K562 (cell line): ENCODE results near the gene DCAF4. TPM values are rescaled to one million over a fixed set of nuclear protein-coding genes. Genes with fewer than 3 reads are reported as not detected.

Source experiments
- ATAC-seq: fragments of 200-7000 bp; cut with Tn5 transposase; 3 replicates; pipeline ENCODE4 v1.9.1; 2020; ENCODE audit warnings: moderate library complexity
- BruUV-seq: library from RNA; stranded (reverse); fragments of 400-500 nt; replicated peaks from 2 replicates; lab custom pipeline; 2021; lab: Mats Ljungman, UMichigan
- CTCF ChIA-PET: fragments of 300-600 bp; formaldehyde crosslinking; extraction: SDS; loops from one replicate; lab custom pipeline; 2021; ENCODE audit warnings: low intra/inter-chr PET ratio; lab: Yijun Ruan, JAX
- POLR2A ChIA-PET: fragments of 300-600, 350-650 bp; sonication (Branson Sonifier 250); formaldehyde crosslinking; extraction: SDS; loops from one replicate; lab custom pipeline; 2021; ENCODE audit warnings: antibody characterized with exemption, inconsistent platforms; lab: Yijun Ruan, JAX
- DNase-seq, 4 experiments: peaks; one replicate each; pipeline versions ENCODE4 v3.0.0 to v3.0.0-alpha.2; 2011 to 2018; ENCODE audit warnings: low spot score in 3 of 4, mixed read lengths in 3 of 4; ENCODE audit errors: extremely low read depth in 1 of 4
- FAIRE-seq: peaks from 2 replicates; lab custom pipeline; 2011; peaks lifted over from hg19 to GRCh38; lab: Jason Lieb, UNC
- H2AFZ ChIP-seq: 2 replicates; pipeline ENCODE4 v1.6.0; 2011; ENCODE audit warnings: low read depth, low read length, control low read depth, inconsistent platforms
- H3K27ac ChIP-seq: fragments of 200-600 bp; 3 replicates; pipeline ENCODE4 v1.8.0; 2011; ENCODE audit warnings: low read depth, mild to moderate bottlenecking, control low read depth, inconsistent platforms, low read length, moderate library complexity, mixed read lengths; ENCODE audit errors: extremely low read depth
- H3K27me3 ChIP-seq, 2 experiments: fragments of 300-600 bp in 1 of 2; 2 replicates in 1 of 2; 3 replicates in 1 of 2; pipeline versions ENCODE4 v1.6.0 to v1.8.0; 2011; ENCODE audit warnings: inconsistent platforms in 2 of 2, low read length in 2 of 2, mild to moderate bottlenecking in 1 of 2, mixed read lengths in 1 of 2, moderate library complexity in 1 of 2; ENCODE audit not compliant: control insufficient read depth in 2 of 2, insufficient read depth in 2 of 2
- H3K36me3 ChIP-seq: fragments of 300-600 bp; 3 replicates; pipeline ENCODE4 v1.8.0; 2011; ENCODE audit warnings: mild to moderate bottlenecking, low read length, inconsistent platforms; ENCODE audit not compliant: control insufficient read depth, insufficient read depth
- H3K4me1 ChIP-seq, 2 experiments: fragments of 200-600 bp in 1 of 2; replicated peaks in 1 of 2; 2 replicates in 1 of 2; 3 replicates in 1 of 2; pipeline versions ENCODE4 v1.5.1 to v1.8.0; 2011; ENCODE audit warnings: inconsistent platforms in 2 of 2, low read length in 2 of 2, mild to moderate bottlenecking in 1 of 2, mixed read lengths in 1 of 2, moderate library complexity in 1 of 2; ENCODE audit not compliant: control insufficient read depth in 2 of 2, insufficient read depth in 2 of 2
- H3K4me2 ChIP-seq: 2 replicates; pipeline ENCODE4 v1.6.1; 2011; ENCODE audit warnings: low read length, control low read depth, inconsistent platforms, mixed read lengths; ENCODE audit not compliant: insufficient read depth
- H3K4me3 ChIP-seq: fragments of 200-600 bp; sonication (generic), shearing (Covaris generic); 2 replicates; pipeline ENCODE4 v1.5.1; 2016; ENCODE audit warnings: control low read depth, inconsistent platforms
- H3K79me2 ChIP-seq: fragments of 200-600 bp; 3 replicates; pipeline ENCODE4 v1.8.0; 2011; ENCODE audit warnings: low read length, inconsistent platforms; ENCODE audit not compliant: control insufficient read depth, insufficient read depth
- H3K9ac ChIP-seq, 2 experiments: 2 replicates each; pipeline versions ENCODE4 v1.6.0 to v1.6.1; 2011; ENCODE audit warnings: low read depth in 2 of 2, low read length in 2 of 2, control low read depth in 1 of 2, inconsistent platforms in 1 of 2, mild to moderate bottlenecking in 1 of 2, mixed read lengths in 1 of 2; ENCODE audit not compliant: insufficient read depth in 1 of 2
- H3K9me1 ChIP-seq: one replicate; pipeline ENCODE4 v1.6.0; 2011; ENCODE audit warnings: inconsistent platforms, mild to moderate bottlenecking, low read length, moderate library complexity; ENCODE audit not compliant: control insufficient read depth, insufficient read depth
- H3K9me3 ChIP-seq: replicated peaks from 2 replicates; pipeline ENCODE4 v1.5.1; 2011; ENCODE audit warnings: low read depth, low read length, inconsistent platforms; ENCODE audit not compliant: control insufficient read depth, insufficient read depth
- H4K20me1 ChIP-seq: replicated peaks from 2 replicates; pipeline ENCODE4 v1.6.1; 2011; ENCODE audit warnings: low read length, inconsistent platforms, mixed read lengths; ENCODE audit not compliant: control insufficient read depth, insufficient read depth
- CTCF ChIP-seq, 3 experiments: IDR thresholded peaks in 2 of 3; conservative IDR thresholded peaks in 1 of 3; 2 replicates each; pipeline ENCODE4 v1.5.1; 2011 to 2012; ENCODE audit warnings: low read length in 3 of 3, mild to moderate bottlenecking in 3 of 3, control low read depth in 2 of 3, improper control_type of control experiment in 1 of 3, inconsistent platforms in 1 of 3, low read depth in 1 of 3, mixed read lengths in 1 of 3, moderate library complexity in 1 of 3; ENCODE audit not compliant: insufficient read depth in 2 of 3
- KHSRP ChIP-seq: fragments of 450-650 bp; IDR thresholded peaks from 2 replicates; pipeline ENCODE4 v1.6.1; 2017
- MYBL2 ChIP-seq, 2 experiments: fragments of 450-650 bp in 1 of 2; sonication (generic) in 1 of 2; formaldehyde crosslinking in 1 of 2; IDR thresholded peaks; 2 replicates each; pipeline versions ENCODE4 v1.6.1 to v1.8.1; 2017 to 2022; ENCODE audit warnings: borderline replicate concordance in 1 of 2, inconsistent platforms in 1 of 2, low read depth in 1 of 2, mild to moderate bottlenecking in 1 of 2, missing genetic modification reagents in 1 of 2, moderate library complexity in 1 of 2
- NBN ChIP-seq: fragments of 450-650 bp; IDR thresholded peaks from 2 replicates; pipeline ENCODE4 v1.6.1; 2016; ENCODE audit warnings: low read depth, mild to moderate bottlenecking
- POLR2H ChIP-seq: IDR thresholded peaks from 2 replicates; pipeline ENCODE4 v1.6.1; 2016; ENCODE audit warnings: missing genetic modification characterization, low read depth, mild to moderate bottlenecking, control low read depth, missing compliant biosample characterization, moderate library complexity
- RAD21 ChIP-seq, 2 experiments: fragments of 250-450 bp in 1 of 2; fragments of 450-650 bp in 1 of 2; sonication (Bioruptor Pico) in 1 of 2; formaldehyde crosslinking in 1 of 2; IDR thresholded peaks in 1 of 2; conservative IDR thresholded peaks in 1 of 2; 2 replicates each; pipeline versions ENCODE4 v1.4.0 to v1.8.0; 2020 to 2022; ENCODE audit warnings: mild to moderate bottlenecking in 2 of 2, moderate library complexity in 1 of 2
- SP1 ChIP-seq: sonication (generic); formaldehyde crosslinking; IDR thresholded peaks from 2 replicates; pipeline ENCODE4 v1.8.1; 2022; ENCODE audit warnings: mild to moderate bottlenecking, missing genetic modification reagents
- WGBS: fragments of 100-300 bp; shearing (Covaris generic); methylation state at CpG from one replicate; pipeline ENCODE4 v1.1.6; 2016; ENCODE audit warnings: low coverage, mixed read lengths; ENCODE audit not compliant: insufficient coverage; ENCODE audit errors: missing lambda C conversion rate; 5-methylcytosine and 5-hydroxymethylcytosine counted together
- in situ Hi-C: fragments of 300-500 bp; cut with MboI; formaldehyde crosslinking; loops from 4 replicates; pipeline ENCODE4 v1.15.0; 2018; ENCODE audit warnings: inconsistent platforms, mixed read lengths
- intact Hi-C: fragments of 100-400 bp; cut with micrococcal nuclease; formaldehyde crosslinking; loops from 2 replicates; pipeline ENCODE4 v1.14.2; 2022
- polyA plus RNA-seq, 8 experiments: library from polyadenylated mRNA; depleted of rRNA in 4 of 8; stranded (reverse) in 5 of 8; unstranded in 3 of 8; fragments of >200 nt; fragmentation: Nextera tagmentation in 2 of 8; fragmentation: Illumina TruSeq in 1 of 8; extraction: Ambion mirVana in 2 of 8; extraction: Trizol in 1 of 8; gene quantifications; 2 replicates each; pipeline versions ENCODE4 v1.2.1 to v1.2.3, GENCODE V29; 2011 to 2014; ENCODE audit warnings: inconsistent platforms in 1 of 8, missing spikeins in 1 of 8
- total RNA-seq, 7 experiments: library from RNA; depleted of rRNA in 6 of 7; stranded (reverse); fragments of >200 nt in 6 of 7; fragmentation: Illumina TruSeq in 2 of 7; extraction: Trizol in 2 of 7; gene quantifications; 2 replicates each; pipeline versions ENCODE4 v1.2.1 to v1.2.3, GENCODE V29; 2011 to 2021; ENCODE audit warnings: low replicate concordance in 1 of 7
- TF ChIP-seq, protein P1 (sequence below): fragments of 250-450 bp; sonication (Bioruptor Pico); IDR thresholded peaks from 2 replicates; pipeline ENCODE4 v1.6.1; 2021; ENCODE audit warnings: mild to moderate bottlenecking

Gene DCAF4
- total and polyA plus RNA-seq, 9 of the 15 experiments (the other 6 are each of a cell fraction or from before 2014, with no cell fraction given), result 2.7 to 49.2 (median 22.9) TPM

DNA sequence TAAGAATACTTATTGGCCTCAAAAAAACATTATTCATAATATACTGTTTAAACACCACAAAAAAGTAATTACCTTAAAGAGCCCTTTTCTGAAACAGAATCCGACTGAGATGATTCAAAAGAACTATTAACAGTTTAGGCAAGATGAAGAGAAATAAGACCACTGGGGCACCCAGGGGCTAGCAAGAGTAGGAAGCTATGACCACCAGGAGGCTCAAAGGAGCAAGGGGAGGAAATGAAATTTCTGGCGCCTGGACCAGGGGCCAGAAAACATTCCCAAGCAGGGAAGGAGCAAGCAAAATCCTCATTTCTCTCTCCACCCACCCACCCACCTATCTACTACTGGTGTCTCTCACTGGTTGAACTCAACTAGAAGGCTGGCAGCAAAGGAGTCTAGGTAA, 6.3 kb upstream of the DCAF4 start:
- H3K9me3 ChIP-seq, result no peaks in the 10 kb centered on the region
- no peak overlapping the region for H3K9ac ChIP-seq
- no peak overlapping the region for H3K4me3 ChIP-seq
- peak overlapping the region; percentile 70; the same call in 1 of the 2 replicates for H2AFZ ChIP-seq
- no peaks in the 10 kb centered on the region for H3K36me3 ChIP-seq
- H3K27ac ChIP-seq, result no peak overlapping the region
- no peaks in the 10 kb centered on the region for H4K20me1 ChIP-seq
- WGBS, result 7% methylated on average over 2 of the region's 2 CpGs
- H3K4me1 ChIP-seq, result peaks cover 9% of the 10 kb centered on the region in 2 experiments
- ChIA-PET POLR2A (no interaction called here), CTCF (interaction anchor here (0.7 kb wide), 1 partner anchor 28 kb away, joined by 3 read pairs; no protein-coding TSS in a partner anchor)
- peak in 1 of 4 experiments; percentile 15 for DNase-seq
- intact Hi-C loops (loop anchor here (10.0 kb wide), 1 partner anchor 545 kb away; no protein-coding TSS in a partner anchor), in situ Hi-C loops (no loop called here)
- FAIRE-seq, result no peak
- H3K9me1 ChIP-seq, result no peaks in the 10 kb centered on the region
- ATAC-seq, result peak; percentile 38; the same call in 1 of the 3 replicates
- no peaks in the 10 kb centered on the region for H3K79me2 ChIP-seq
- TF ChIP-seq NBN, result no peak
- peak in 1 of 2 experiments; percentile 23; a peak in 1 of 4 replicates for TF ChIP-seq RAD21 (CRISPR knock-in tag; conservative IDR thresholded peaks at IDR 0.05 in 1 of 2, IDR thresholded peaks at IDR 0.05 in 1 of 2)
- peak; percentile 45 to 46 (median 46) for TF ChIP-seq CTCF (IDR thresholded peaks at IDR 0.05 in 2 of 3, conservative IDR thresholded peaks at IDR 0.05 in 1 of 3; ENCODE audit: insufficient read depth in 2 of 3, low read depth in 1 of 3, low read length in 3 of 3)
- no peak for TF ChIP-seq KHSRP
- TF ChIP-seq POLR2H (tag), result no peak
- no peak for TF ChIP-seq MYBL2 (IDR thresholded peaks at IDR 0.05; ENCODE audit: low read depth)
- TF ChIP-seq MYBL2 (CRISPR knock-in tag; IDR thresholded peaks at IDR 0.05; ENCODE audit: borderline replicate concordance), result no peak
- TF ChIP-seq, protein P1, sequence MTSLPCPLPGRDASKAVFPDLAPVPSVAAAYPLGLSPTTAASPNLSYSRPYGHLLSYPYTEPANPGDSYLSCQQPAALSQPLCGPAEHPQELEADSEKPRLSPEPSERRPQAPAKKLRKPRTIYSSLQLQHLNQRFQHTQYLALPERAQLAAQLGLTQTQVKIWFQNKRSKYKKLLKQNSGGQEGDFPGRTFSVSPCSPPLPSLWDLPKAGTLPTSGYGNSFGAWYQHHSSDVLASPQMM (CRISPR knock-in tag), result no peak
- no peak for TF ChIP-seq SP1
- no TSS peak for BruUV-seq
- H3K4me2 ChIP-seq, result no peak overlapping the region
- no peaks in the 10 kb centered on the region for H3K27me3 ChIP-seq
